DLD1 (cell line): ENCODE data around the gene OR7C2.
"Not testable (repeated sequence)": the region's sequence is repeated elsewhere in the genome, so short reads cannot be mapped to it uniquely, and the experiment has no call there.

Experiments
- in situ Hi-C: cut with HindIII; loops from 2 replicates; pipeline ENCODE4 v1.10.0; 2017; ENCODE audit warnings: low sequenced_read_pairs

OR7C2 gene

GRCh38 chr19:14941189-14941588 is at the start of gene OR7C2:
Gene OR7C2, plus strand, starts transcription at chr19:14941489. Its CDS starts 0 bp downstream, at chr19:14941489.
- in situ Hi-C loops, result no loop called here

- in situ Hi-C loops, result loop anchor here (5.0 kb wide), 1 partner anchor 56 kb away; no protein-coding TSS in a partner anchor
Measured at GRCh38 chr19:14901675-14902260, 39.5 kb upstream of the OR7C2 start.

- in situ Hi-C loops, result no loop called here
Measured at GRCh38 chr19:14906711-14907110, 34.6 kb upstream of the OR7C2 start.

- in situ Hi-C loops, result no loop called here
Measured at GRCh38 chr19:14915116-14915515, 26.2 kb upstream of the OR7C2 start.

- in situ Hi-C loops, result no loop called here
Measured at GRCh38 chr19:14916848-14917247, 24.4 kb upstream of the OR7C2 start.

DNA sequence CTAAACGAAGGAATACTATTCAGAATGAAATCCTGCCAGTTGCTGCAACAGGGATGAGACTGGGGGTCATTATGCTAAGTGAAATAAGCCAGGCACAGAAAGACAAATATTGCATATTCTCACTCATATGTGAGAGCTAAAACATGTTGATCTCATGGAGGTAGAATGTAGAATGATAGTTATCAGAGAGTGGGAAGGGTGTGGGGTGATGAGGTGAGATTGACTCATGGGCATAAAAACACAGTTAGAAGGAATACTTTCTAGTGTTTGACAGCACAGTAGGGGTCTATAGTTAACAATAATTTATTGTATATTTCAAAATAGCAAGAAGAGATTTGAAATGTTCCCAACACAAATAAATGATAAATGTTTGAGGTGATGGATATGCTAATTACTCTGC is 7.8 kb upstream of the OR7C2 start:
- in situ Hi-C loops, result no loop called here

GRCh38 chr19:14940266-14940665 is 1.0 kb upstream of the OR7C2 start:
- in situ Hi-C loops, result no loop called here

DNA sequence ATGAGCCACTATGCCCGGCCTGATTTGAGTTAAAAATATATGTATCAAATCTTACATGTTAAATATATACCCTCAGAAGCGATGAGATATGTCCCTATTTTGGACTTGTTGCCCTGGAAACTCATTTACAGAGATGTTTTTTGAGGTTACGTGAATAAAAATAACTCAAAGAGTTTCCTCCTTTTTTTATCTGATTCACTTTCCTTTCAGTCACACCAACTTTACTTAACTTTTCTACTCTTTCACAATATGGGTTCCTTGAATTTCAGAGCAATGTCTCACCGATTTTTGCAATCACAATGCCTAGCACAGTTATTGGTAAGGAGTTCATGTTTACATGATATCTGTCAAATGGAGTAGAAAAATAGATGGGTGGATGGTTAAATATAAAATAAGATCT is 2.3 kb downstream of the OR7C2 start:
- in situ Hi-C loops, result no loop called here

DNA sequence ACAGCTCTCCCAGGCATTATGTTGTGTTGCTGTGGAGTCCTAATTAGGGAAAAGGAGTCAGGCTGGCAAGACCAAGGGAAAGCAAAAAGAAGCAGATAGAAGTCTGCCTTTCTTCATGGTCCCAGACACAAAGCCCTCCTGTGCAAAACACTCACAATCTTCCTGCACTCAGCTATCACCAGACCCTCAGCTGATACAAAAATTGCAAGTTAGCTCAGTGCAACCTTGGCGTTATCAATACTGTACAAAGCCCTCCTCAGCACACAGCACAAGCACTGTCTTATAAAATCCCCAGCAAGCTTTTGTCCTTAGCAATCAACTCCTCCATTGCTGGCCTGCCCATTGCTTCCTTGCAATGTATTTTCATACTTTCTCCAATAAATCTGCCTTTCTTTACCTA is 3.2 kb downstream of the OR7C2 start:
- in situ Hi-C loops, result no loop called here

DNA sequence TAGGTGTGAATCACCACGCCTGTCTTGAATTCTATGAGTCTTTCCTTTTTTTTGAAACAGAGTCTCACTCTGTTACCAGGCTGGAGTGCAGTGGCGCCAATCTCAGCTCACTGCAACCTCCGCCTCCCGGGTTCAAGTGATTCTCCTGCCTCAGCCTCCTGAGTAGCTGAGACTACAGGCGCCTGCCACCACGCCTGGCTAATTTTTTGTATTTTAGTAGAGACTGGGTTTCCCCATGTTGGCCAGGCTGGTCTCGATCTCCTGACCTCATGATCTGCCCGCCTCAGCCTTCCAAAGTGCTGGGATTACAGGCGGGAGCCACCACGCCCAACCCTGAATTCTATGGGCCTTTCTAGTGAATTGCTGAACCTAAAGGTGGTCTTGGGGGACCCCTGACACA is 8.1 kb downstream of the OR7C2 start:
- in situ Hi-C loops, result not testable (repeated sequence)

DNA sequence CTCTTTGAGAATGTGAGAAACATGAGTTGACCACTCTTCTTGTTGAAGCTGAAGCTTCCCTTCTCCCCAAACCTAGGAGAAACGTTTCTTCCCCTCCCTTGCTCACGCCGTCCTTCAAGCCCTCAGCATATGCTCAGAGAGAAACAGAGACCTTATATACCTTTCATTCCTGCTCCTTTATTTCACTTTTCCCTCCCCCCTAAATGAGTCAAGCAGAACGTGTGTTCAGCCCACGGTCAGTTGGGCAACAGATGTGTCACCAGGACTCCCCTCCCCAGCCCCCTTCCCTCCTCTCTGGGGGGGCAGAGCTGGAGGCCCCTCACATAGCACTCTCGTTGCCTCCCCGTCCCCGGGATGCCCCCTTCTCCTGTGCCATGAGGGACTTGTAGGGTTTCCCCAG is 8.6 kb downstream of the OR7C2 start:
- in situ Hi-C loops, result no loop called here

DNA sequence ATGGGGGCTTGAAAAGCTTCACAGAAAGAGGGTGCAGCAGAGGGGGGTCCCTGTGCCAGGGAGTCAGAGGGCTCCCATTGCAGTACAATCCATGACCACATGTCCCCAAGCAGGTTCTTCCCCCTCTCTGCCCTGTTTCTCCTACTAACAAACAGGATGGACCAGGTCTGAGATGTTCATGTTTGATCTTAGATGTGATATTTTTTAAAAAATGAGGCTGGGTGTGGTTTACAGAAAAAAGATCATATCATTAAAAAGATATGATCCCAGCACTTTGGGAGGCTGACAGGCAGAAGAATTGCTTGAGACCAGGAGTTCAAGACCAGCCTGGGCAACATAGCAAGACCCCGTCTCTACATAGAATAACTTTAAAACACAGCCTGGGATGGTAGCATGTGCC is 9.1 kb downstream of the OR7C2 start:
- in situ Hi-C loops, result no loop called here

GRCh38 chr19:14952767-14953166 is 11.5 kb downstream of the OR7C2 start:
- in situ Hi-C loops, result no loop called here

GRCh38 chr19:14954071-14954655 is 12.9 kb downstream of the OR7C2 start:
- in situ Hi-C loops, result no loop called here

GRCh38 chr19:14957464-14957863 is 16.2 kb downstream of the OR7C2 start:
- in situ Hi-C loops, result loop anchor here (5.0 kb wide), 1 partner anchor 55 kb away; no protein-coding TSS in a partner anchor

DNA sequence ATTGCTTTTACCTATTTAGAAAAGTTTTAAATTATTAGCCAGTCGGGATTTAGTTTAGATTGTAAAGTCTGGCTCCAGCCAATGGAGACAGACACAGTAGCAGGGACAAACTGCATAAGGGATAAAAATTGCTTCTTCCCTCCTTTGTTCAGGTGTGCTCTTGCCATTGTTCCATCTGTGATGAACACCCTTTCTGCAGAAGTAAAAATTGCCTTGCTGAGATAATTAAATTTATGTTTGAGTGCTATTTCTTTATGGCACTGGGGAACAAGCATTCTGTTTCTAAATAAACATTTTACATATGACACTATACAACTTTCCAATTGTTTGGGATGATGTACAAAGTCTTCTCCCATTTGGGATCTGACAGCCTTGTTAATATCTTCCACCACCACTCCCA is 18.0 kb downstream of the OR7C2 start:
- in situ Hi-C loops, result loop anchor here (5.0 kb wide), 1 partner anchor 57 kb away; no protein-coding TSS in a partner anchor

DNA sequence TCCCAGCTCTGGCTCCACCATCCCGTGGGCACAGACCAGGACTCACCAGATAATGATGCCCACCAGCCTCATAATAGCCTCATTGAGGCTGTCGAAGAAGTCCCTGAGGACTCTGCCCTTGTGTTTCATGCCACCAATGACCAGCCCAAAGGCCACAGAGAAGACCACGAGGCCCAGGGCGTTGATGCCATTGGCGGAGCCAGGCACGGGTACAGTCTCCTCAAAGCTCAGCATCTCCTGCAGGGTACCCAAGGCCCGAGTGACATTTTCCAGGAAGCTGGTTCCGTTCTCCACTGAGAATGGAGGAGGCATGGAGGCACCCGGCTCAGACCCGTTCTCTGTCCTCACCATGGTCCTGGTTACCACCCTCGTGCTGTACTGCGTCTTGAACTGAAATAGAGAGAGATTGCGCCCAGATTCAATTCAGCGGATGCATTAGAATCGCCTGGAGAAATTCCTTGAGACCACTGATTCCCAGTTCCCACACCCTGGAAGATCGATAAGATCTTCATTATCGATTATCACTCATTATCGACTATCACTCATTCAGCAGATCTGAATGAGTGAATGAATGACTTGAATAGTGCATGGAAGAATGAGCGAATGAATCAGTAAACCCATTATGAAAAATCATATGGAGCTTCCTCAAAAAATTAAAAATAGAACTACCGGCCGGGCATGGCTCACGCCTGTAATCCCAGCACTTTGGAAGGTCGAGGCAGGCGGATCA is 20.8 kb downstream of the OR7C2 start:
- in situ Hi-C loops, result no loop called here

GRCh38 chr19:14968247-14968646 is 27.0 kb downstream of the OR7C2 start:
- in situ Hi-C loops, result no loop called here

DNA sequence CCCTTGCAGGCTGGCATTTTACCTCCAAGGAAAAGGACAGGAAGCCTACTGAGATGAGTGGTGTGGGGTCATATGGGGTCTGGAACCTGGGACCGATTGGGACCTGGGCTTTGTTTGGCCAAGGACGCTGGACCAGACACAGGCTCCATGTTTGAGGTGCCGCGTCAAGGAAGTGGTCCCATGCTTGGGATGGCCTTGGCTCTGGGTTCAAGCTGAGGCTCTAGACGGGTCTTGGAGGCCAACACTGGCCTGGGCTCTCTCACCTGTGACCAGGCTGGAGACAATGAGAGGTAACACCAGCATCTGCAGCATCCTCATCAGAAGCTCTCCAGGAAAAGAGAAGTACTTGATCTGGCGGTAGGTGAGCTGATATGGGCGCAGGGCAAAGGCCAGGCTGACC is 30.2 kb downstream of the OR7C2 start:
- in situ Hi-C loops, result no loop called here

GRCh38 chr19:14972676-14973075 is 31.4 kb downstream of the OR7C2 start:
- in situ Hi-C loops, result no loop called here

DNA sequence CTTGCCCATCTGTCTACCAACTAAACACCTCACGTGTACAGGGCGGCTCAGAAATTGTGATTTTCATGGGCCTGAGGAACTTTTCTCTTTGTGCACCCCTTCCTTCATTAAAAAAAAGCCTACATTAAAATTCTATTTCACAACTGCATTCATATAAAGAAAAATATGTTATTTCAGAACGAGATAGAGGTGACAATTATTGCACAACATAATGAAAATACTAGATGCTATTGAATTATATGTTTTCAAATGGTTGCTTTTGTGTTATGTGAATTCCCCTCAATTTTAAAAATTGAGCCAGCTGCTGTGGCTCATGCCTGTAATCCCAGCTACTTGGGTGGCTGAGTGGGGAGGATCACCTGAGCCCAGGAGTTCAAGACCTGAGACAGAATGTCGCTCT is 33.2 kb downstream of the OR7C2 start:
- in situ Hi-C loops, result no loop called here

GRCh38 chr19:14977128-14977527 is 35.8 kb downstream of the OR7C2 start:
- in situ Hi-C loops, result no loop called here
